ENCODE data around the gene ZNF22.

Gene ZNF22

GRCh38 chr10:45000752-45001380, at the start of gene ZNF22:
TSS of gene ZNF22 (plus strand) at chr10:45000923. CDS start at chr10:45003369, 2,446 bp downstream.
- peak; percentile 86 for DNase-seq (ENCODE audit: low spot score)
- TF ChIP-seq CTCF (IDR thresholded peaks at IDR 0.05; ENCODE audit: extremely low read depth, insufficient read depth, missing control alignments): peak; percentile 14
- in situ Hi-C loops (cut with MboI; ENCODE audit: low pct_unique_long_range_greater_than_20kb, low sequenced_read_pairs, unreplicated experiment): no loop called here

DNA sequence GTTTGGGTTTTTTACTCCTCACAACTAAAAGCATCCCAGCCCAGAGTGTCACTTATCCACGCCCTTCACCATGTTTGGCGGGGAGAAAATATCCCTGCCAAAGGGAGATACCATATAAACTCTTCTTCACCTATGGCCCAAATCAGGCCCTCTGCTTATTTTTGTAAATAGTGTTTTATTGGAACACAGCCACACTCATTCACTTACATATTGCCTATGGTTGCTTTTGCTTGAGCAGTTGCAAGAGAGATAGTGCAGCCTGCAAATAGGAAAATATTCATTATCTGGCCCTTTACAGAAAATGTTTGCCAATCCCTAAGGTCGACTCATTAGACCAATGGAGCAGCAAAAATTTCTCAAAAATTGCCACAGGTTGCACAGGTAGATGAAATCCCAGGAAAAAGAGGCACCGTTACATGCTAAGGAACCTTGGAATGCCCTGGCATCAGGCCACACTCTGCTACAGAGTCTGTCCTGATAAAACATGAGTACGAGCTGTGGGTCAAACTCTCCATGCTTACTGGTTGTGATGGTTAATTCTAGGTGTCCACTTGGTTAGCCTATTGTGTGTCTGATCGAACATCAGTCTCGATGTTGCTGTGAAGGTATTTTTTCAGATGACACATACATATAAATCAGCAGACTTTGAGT, 49.0 kb upstream of the ZNF22 start:
- in situ Hi-C loops (cut with MboI; ENCODE audit: low pct_unique_long_range_greater_than_20kb, low sequenced_read_pairs, unreplicated experiment): no loop called here
- DNase-seq (ENCODE audit: low spot score): no peak
- no peak for TF ChIP-seq CTCF (IDR thresholded peaks at IDR 0.05; ENCODE audit: extremely low read depth, insufficient read depth, missing control alignments)

- no peak for DNase-seq (ENCODE audit: low spot score)
- in situ Hi-C loops (cut with MboI; ENCODE audit: low pct_unique_long_range_greater_than_20kb, low sequenced_read_pairs, unreplicated experiment): no loop called here
- no peak for TF ChIP-seq CTCF (IDR thresholded peaks at IDR 0.05; ENCODE audit: extremely low read depth, insufficient read depth, missing control alignments)
Observed at GRCh38 chr10:44952779-44953231, 47.9 kb upstream of the ZNF22 start.

GRCh38 chr10:44954042-44954441, 46.7 kb upstream of the ZNF22 start:
- TF ChIP-seq CTCF (IDR thresholded peaks at IDR 0.05; ENCODE audit: extremely low read depth, insufficient read depth, missing control alignments): no peak
- in situ Hi-C loops (cut with MboI; ENCODE audit: low pct_unique_long_range_greater_than_20kb, low sequenced_read_pairs, unreplicated experiment): no loop called here

DNA sequence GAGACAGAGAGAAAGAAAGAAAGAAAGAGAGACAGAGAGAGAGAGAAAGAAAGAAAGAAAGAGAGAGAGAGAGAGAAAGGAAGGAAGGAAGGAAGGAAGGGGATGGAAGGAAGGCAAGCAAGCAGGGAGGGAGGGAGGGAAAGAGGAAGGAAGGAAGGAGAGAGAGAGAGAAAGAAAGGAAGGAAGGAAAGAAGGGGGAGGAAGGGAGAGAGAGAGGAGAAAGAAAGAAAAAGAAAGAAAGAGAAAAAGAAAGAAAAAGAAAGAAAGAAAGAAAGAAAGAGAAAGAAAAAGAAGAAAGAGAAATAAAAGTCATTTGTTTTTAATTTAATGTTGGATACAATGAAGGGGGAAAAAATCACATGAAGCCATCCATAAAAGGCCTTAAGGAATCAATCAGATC, 45.8 kb upstream of the ZNF22 start:
- in situ Hi-C loops (cut with MboI; ENCODE audit: low pct_unique_long_range_greater_than_20kb, low sequenced_read_pairs, unreplicated experiment): no loop called here
- TF ChIP-seq CTCF (IDR thresholded peaks at IDR 0.05; ENCODE audit: extremely low read depth, insufficient read depth, missing control alignments): no peak
- no peak for DNase-seq (ENCODE audit: low spot score)

More at GRCh38 chr10:44954042-44954441, 46.7 kb upstream of the ZNF22 start:
- DNase-seq (ENCODE audit: low spot score): no peak

DNA sequence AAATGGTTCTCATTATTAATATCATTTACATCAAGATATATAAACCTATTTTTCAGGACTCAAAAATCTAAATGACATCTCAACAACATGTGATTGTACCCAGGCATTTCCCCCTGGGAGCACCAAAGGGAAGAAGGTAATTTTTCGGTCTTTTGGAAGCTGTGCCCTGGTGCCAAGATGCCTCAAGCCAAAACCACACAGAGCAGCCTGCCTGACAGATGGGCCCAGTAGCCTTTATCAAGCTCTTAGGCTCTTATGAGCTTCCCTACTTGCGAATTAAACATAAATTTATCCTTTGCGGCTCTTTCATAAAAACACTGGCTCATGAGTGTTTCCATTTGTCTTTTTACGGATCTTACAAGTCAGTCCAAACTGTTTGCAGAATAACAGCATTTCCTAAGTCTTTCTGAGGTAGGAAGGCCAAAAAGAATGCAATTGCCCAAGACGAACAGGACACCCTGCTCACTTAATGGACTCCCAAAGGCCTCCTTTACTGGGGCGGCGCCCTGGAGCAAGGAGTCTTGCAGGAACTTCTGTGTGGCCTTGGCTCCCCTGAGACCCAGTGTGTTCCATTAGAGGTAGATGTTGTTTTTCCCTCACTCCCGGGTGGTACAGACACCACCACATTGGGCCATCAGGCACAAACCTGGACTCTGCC, 45.2 kb upstream of the ZNF22 start:
- no peak for DNase-seq (ENCODE audit: low spot score)
- TF ChIP-seq CTCF (IDR thresholded peaks at IDR 0.05; ENCODE audit: extremely low read depth, insufficient read depth, missing control alignments): no peak
- in situ Hi-C loops (cut with MboI; ENCODE audit: low pct_unique_long_range_greater_than_20kb, low sequenced_read_pairs, unreplicated experiment): no loop called here
